HEK293 (cell line): ENCODE results near the gene TAP2.
A peak's percentile ranks its signal among the peaks of the same experiment; 100 is the strongest.

Experiments
- HOXD13 ChIP-seq: sonication (generic); formaldehyde crosslinking; IDR thresholded peaks from 2 replicates; pipeline ENCODE4 v1.8.0; 2022; ENCODE audit warnings: missing genetic modification reagents, borderline replicate concordance
- KLF10 ChIP-seq: fragments of 450-650 bp; IDR thresholded peaks from 2 replicates; pipeline ENCODE4 v1.5.1; 2018; ENCODE audit warnings: missing biosample characterization, mild to moderate bottlenecking, missing genetic modification characterization
- REPIN1 ChIP-seq: fragments of 450-650 bp; formaldehyde crosslinking; IDR thresholded peaks from 2 replicates; pipeline ENCODE4 v1.5.1; 2017; ENCODE audit warnings: missing biosample characterization, missing genetic modification characterization, low read depth
- SALL2 ChIP-seq: fragments of 450-650 bp; formaldehyde crosslinking; IDR thresholded peaks from 2 replicates; pipeline ENCODE4 v1.5.0; 2017; ENCODE audit warnings: missing biosample characterization, mild to moderate bottlenecking, missing genetic modification characterization, borderline replicate concordance
- SP7 ChIP-seq: fragments of 450-650 bp; formaldehyde crosslinking; IDR thresholded peaks from 2 replicates; pipeline ENCODE4 v1.5.1; 2016; ENCODE audit warnings: missing biosample characterization, missing genetic modification characterization
- ZBTB17 ChIP-seq: fragments of 450-650 bp; formaldehyde crosslinking; IDR thresholded peaks from 2 replicates; pipeline ENCODE4 v1.5.1; 2016; ENCODE audit warnings: missing biosample characterization, missing genetic modification characterization
- ZBTB48 ChIP-seq: fragments of 450-650 bp; formaldehyde crosslinking; IDR thresholded peaks from 2 replicates; pipeline ENCODE4 v1.5.1; 2016; ENCODE audit warnings: missing biosample characterization, missing genetic modification characterization
- ZIC2 ChIP-seq: fragments of 450-650 bp; formaldehyde crosslinking; IDR thresholded peaks from 2 replicates; pipeline ENCODE4 v1.5.1; 2016; ENCODE audit warnings: missing biosample characterization, missing genetic modification characterization
- ZNF146 ChIP-seq: fragments of 450-650 bp; formaldehyde crosslinking; IDR thresholded peaks from 2 replicates; pipeline ENCODE4 v1.5.1; 2016; ENCODE audit warnings: missing biosample characterization, missing genetic modification characterization
- ZNF239 ChIP-seq: fragments of 450-650 bp; formaldehyde crosslinking; IDR thresholded peaks from 2 replicates; pipeline ENCODE4 v1.5.1; 2016; ENCODE audit warnings: missing biosample characterization, missing genetic modification characterization
- ZNF596 ChIP-seq: fragments of 450-650 bp; IDR thresholded peaks from 2 replicates; pipeline ENCODE4 v1.5.0; 2018; ENCODE audit warnings: missing biosample characterization, mild to moderate bottlenecking, missing genetic modification characterization, moderate library complexity
- ZNF747 ChIP-seq: fragments of 450-650 bp; formaldehyde crosslinking; IDR thresholded peaks from 2 replicates; pipeline ENCODE4 v1.5.1; 2016; ENCODE audit warnings: missing biosample characterization, missing genetic modification characterization
- ZNF785 ChIP-seq: fragments of 450-650 bp; formaldehyde crosslinking; IDR thresholded peaks from 2 replicates; pipeline ENCODE4 v1.5.1; 2016; ENCODE audit warnings: missing biosample characterization, missing genetic modification characterization
- ZXDB ChIP-seq: fragments of 450-650 bp; formaldehyde crosslinking; IDR thresholded peaks from 2 replicates; pipeline ENCODE4 v1.5.1; 2016; ENCODE audit warnings: missing biosample characterization, missing genetic modification characterization
- TF ChIP-seq, protein P1 (sequence below): fragments of 450-650 bp; formaldehyde crosslinking; IDR thresholded peaks from 2 replicates; pipeline ENCODE4 v1.5.1; 2017; ENCODE audit warnings: missing biosample characterization, missing genetic modification characterization
- TF ChIP-seq, protein P2 (sequence below): fragments of 450-650 bp; formaldehyde crosslinking; conservative IDR thresholded peaks from 2 replicates; pipeline ENCODE4 v1.5.1; 2016; ENCODE audit warnings: low read depth, missing biosample characterization, missing genetic modification characterization
- TF ChIP-seq, protein P3 (sequence below): fragments of 450-650 bp; formaldehyde crosslinking; optimal IDR thresholded peaks from 2 replicates; pipeline ENCODE3; 2016; ENCODE audit warnings: missing biosample characterization, mild to moderate bottlenecking, missing genetic modification characterization
- TF ChIP-seq, protein P4 (sequence below): IDR thresholded peaks from 2 replicates; pipeline ENCODE4 v1.6.1; 2011; ENCODE audit warnings: mild to moderate bottlenecking, low read depth, low read length, borderline replicate concordance

TAP2 gene

DNA sequence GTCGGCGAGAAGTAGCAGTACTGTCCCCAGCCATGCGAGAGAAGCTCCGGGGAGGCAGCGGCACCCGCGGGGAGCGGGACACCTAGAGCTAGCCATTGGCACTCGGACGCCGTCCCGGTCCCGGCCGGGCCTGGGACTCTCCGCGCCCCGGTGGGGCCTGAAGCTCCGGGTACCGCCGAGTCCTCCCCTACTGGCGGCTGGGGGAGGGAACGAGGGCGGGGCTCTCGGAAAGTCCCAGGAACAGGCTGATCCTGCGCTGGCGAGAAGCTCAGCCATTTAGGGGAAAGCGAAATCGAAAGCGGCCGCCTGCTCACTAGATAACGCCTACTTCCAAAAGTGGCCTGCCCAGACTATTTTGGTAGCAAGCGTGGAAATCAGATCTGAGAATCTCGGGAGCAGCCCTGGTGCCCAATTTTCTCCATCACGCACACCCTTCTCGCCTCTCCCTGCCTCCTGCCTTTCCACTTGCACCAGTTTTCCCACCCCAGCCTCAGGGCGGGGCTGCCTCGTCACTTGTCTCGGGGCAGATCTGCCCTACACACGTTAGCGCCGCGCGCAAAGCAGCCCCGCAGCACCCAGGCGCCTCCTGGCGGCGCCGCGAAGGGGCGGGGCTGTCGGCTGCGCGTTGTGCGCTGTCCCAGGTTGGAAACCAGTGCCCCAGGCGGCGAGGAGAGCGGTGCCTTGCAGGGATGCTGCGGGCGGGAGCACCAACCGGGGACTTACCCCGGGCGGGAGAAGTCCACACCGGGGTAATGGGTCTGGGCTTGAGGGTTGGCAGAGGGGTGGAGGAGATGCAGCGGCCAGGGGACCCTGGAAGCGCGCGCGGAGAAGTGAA lies 15.2 kb upstream of the TAP2 start, which contains the start of the genes PSMB9 and TAP1 (continued):
- TF ChIP-seq, protein P1, sequence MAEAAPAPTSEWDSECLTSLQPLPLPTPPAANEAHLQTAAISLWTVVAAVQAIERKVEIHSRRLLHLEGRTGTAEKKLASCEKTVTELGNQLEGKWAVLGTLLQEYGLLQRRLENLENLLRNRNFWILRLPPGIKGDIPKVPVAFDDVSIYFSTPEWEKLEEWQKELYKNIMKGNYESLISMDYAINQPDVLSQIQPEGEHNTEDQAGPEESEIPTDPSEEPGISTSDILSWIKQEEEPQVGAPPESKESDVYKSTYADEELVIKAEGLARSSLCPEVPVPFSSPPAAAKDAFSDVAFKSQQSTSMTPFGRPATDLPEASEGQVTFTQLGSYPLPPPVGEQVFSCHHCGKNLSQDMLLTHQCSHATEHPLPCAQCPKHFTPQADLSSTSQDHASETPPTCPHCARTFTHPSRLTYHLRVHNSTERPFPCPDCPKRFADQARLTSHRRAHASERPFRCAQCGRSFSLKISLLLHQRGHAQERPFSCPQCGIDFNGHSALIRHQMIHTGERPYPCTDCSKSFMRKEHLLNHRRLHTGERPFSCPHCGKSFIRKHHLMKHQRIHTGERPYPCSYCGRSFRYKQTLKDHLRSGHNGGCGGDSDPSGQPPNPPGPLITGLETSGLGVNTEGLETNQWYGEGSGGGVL (tag by site-specific recombination) = no peak
- peak; percentile 74 for TF ChIP-seq KLF10 (tag by site-specific recombination)
- TF ChIP-seq, protein P2, sequence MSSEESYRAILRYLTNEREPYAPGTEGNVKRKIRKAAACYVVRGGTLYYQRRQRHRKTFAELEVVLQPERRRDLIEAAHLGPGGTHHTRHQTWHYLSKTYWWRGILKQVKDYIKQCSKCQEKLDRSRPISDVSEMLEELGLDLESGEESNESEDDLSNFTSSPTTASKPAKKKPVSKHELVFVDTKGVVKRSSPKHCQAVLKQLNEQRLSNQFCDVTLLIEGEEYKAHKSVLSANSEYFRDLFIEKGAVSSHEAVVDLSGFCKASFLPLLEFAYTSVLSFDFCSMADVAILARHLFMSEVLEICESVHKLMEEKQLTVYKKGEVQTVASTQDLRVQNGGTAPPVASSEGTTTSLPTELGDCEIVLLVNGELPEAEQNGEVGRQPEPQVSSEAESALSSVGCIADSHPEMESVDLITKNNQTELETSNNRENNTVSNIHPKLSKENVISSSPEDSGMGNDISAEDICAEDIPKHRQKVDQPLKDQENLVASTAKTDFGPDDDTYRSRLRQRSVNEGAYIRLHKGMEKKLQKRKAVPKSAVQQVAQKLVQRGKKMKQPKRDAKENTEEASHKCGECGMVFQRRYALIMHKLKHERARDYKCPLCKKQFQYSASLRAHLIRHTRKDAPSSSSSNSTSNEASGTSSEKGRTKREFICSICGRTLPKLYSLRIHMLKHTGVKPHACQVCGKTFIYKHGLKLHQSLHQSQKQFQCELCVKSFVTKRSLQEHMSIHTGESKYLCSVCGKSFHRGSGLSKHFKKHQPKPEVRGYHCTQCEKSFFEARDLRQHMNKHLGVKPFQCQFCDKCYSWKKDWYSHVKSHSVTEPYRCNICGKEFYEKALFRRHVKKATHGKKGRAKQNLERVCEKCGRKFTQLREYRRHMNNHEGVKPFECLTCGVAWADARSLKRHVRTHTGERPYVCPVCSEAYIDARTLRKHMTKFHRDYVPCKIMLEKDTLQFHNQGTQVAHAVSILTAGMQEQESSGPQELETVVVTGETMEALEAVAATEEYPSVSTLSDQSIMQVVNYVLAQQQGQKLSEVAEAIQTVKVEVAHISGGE (tag by site-specific recombination) = no peak; the same call in none of the 2 replicates
- TF ChIP-seq, protein P3, sequence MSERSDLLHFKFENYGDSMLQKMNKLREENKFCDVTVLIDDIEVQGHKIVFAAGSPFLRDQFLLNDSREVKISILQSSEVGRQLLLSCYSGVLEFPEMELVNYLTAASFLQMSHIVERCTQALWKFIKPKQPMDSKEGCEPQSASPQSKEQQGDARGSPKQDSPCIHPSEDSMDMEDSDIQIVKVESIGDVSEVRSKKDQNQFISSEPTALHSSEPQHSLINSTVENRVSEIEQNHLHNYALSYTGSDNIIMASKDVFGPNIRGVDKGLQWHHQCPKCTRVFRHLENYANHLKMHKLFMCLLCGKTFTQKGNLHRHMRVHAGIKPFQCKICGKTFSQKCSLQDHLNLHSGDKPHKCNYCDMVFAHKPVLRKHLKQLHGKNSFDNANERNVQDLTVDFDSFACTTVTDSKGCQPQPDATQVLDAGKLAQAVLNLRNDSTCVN (tag by site-specific recombination) = peak; percentile 80
- TF ChIP-seq REPIN1 (tag by site-specific recombination) = no peak
- no peak for TF ChIP-seq ZNF747 (tag by site-specific recombination)
- no peak for TF ChIP-seq ZNF146
- TF ChIP-seq ZNF596 (tag by site-specific recombination) = no peak; the same call in 1 of the 2 replicates
- peak; percentile 69 for TF ChIP-seq ZIC2 (tag by site-specific recombination)
- TF ChIP-seq ZBTB17 (tag by site-specific recombination) = peak; percentile 79
- TF ChIP-seq, protein P4, sequence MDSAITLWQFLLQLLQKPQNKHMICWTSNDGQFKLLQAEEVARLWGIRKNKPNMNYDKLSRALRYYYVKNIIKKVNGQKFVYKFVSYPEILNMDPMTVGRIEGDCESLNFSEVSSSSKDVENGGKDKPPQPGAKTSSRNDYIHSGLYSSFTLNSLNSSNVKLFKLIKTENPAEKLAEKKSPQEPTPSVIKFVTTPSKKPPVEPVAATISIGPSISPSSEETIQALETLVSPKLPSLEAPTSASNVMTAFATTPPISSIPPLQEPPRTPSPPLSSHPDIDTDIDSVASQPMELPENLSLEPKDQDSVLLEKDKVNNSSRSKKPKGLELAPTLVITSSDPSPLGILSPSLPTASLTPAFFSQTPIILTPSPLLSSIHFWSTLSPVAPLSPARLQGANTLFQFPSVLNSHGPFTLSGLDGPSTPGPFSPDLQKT = no peak
- TF ChIP-seq SALL2 (tag by site-specific recombination) = no peak
- TF ChIP-seq ZBTB48 (tag by site-specific recombination) = peak; percentile 45; the same call in 1 of the 2 replicates
- peak; percentile 49; the same call in 1 of the 2 replicates for TF ChIP-seq SP7
- TF ChIP-seq HOXD13 (CRISPR knock-in tag) = no peak
- no peak for TF ChIP-seq ZNF239 (tag by site-specific recombination)
- 0 out of 2 replicates have a peak, but pooled peaks have one; percentile 49 for TF ChIP-seq ZXDB (tag by site-specific recombination)
- TF ChIP-seq ZNF785 (tag by site-specific recombination) = no peak
